K562 (cell line): ENCODE measurements around the gene TPMT. TPM values are rescaled to one million over a fixed set of nuclear protein-coding genes. Genes with fewer than 3 reads are reported as not detected.

ENCODE experiments used
- ATAC-seq: fragments of 200-7000 bp; cut with Tn5 transposase; 3 replicates; pipeline ENCODE4 v1.9.1; 2020; ENCODE audit warnings: moderate library complexity
- BruUV-seq: library from RNA; stranded (reverse); fragments of 400-500 nt; replicated peaks from 2 replicates; lab custom pipeline; 2021; lab: Mats Ljungman, UMichigan
- CTCF ChIA-PET: fragments of 300-600 bp; formaldehyde crosslinking; extraction: SDS; loops from one replicate; lab custom pipeline; 2021; ENCODE audit warnings: low intra/inter-chr PET ratio; lab: Yijun Ruan, JAX
- POLR2A ChIA-PET: fragments of 300-600, 350-650 bp; sonication (Branson Sonifier 250); formaldehyde crosslinking; extraction: SDS; loops from one replicate; lab custom pipeline; 2021; ENCODE audit warnings: antibody characterized with exemption, inconsistent platforms; lab: Yijun Ruan, JAX
- DNase-seq, 4 experiments: peaks; one replicate each; pipeline versions ENCODE4 v3.0.0 to v3.0.0-alpha.2; 2011 to 2018; ENCODE audit warnings: low spot score in 3 of 4, mixed read lengths in 3 of 4; ENCODE audit errors: extremely low read depth in 1 of 4
- FAIRE-seq: peaks from 2 replicates; lab custom pipeline; 2011; peaks lifted over from hg19 to GRCh38; lab: Jason Lieb, UNC
- H2AFZ ChIP-seq: 2 replicates; pipeline ENCODE4 v1.6.0; 2011; ENCODE audit warnings: low read depth, low read length, control low read depth, inconsistent platforms
- H3K27ac ChIP-seq: fragments of 200-600 bp; 3 replicates; pipeline ENCODE4 v1.8.0; 2011; ENCODE audit warnings: low read depth, mild to moderate bottlenecking, control low read depth, inconsistent platforms, low read length, moderate library complexity, mixed read lengths; ENCODE audit errors: extremely low read depth
- H3K27me3 ChIP-seq, 2 experiments: fragments of 300-600 bp in 1 of 2; 2 replicates in 1 of 2; 3 replicates in 1 of 2; pipeline versions ENCODE4 v1.6.0 to v1.8.0; 2011; ENCODE audit warnings: inconsistent platforms in 2 of 2, low read length in 2 of 2, mild to moderate bottlenecking in 1 of 2, mixed read lengths in 1 of 2, moderate library complexity in 1 of 2; ENCODE audit not compliant: control insufficient read depth in 2 of 2, insufficient read depth in 2 of 2
- H3K36me3 ChIP-seq: fragments of 300-600 bp; 3 replicates; pipeline ENCODE4 v1.8.0; 2011; ENCODE audit warnings: mild to moderate bottlenecking, low read length, inconsistent platforms; ENCODE audit not compliant: control insufficient read depth, insufficient read depth
- H3K4me1 ChIP-seq, 2 experiments: fragments of 200-600 bp in 1 of 2; replicated peaks in 1 of 2; 2 replicates in 1 of 2; 3 replicates in 1 of 2; pipeline versions ENCODE4 v1.5.1 to v1.8.0; 2011; ENCODE audit warnings: inconsistent platforms in 2 of 2, low read length in 2 of 2, mild to moderate bottlenecking in 1 of 2, mixed read lengths in 1 of 2, moderate library complexity in 1 of 2; ENCODE audit not compliant: control insufficient read depth in 2 of 2, insufficient read depth in 2 of 2
- H3K4me2 ChIP-seq: 2 replicates; pipeline ENCODE4 v1.6.1; 2011; ENCODE audit warnings: low read length, control low read depth, inconsistent platforms, mixed read lengths; ENCODE audit not compliant: insufficient read depth
- H3K4me3 ChIP-seq: fragments of 200-600 bp; sonication (generic), shearing (Covaris generic); 2 replicates; pipeline ENCODE4 v1.5.1; 2016; ENCODE audit warnings: control low read depth, inconsistent platforms
- H3K79me2 ChIP-seq: fragments of 200-600 bp; 3 replicates; pipeline ENCODE4 v1.8.0; 2011; ENCODE audit warnings: low read length, inconsistent platforms; ENCODE audit not compliant: control insufficient read depth, insufficient read depth
- H3K9ac ChIP-seq, 2 experiments: 2 replicates each; pipeline versions ENCODE4 v1.6.0 to v1.6.1; 2011; ENCODE audit warnings: low read depth in 2 of 2, low read length in 2 of 2, control low read depth in 1 of 2, inconsistent platforms in 1 of 2, mild to moderate bottlenecking in 1 of 2, mixed read lengths in 1 of 2; ENCODE audit not compliant: insufficient read depth in 1 of 2
- H3K9me1 ChIP-seq: one replicate; pipeline ENCODE4 v1.6.0; 2011; ENCODE audit warnings: inconsistent platforms, mild to moderate bottlenecking, low read length, moderate library complexity; ENCODE audit not compliant: control insufficient read depth, insufficient read depth
- H3K9me3 ChIP-seq: replicated peaks from 2 replicates; pipeline ENCODE4 v1.5.1; 2011; ENCODE audit warnings: low read depth, low read length, inconsistent platforms; ENCODE audit not compliant: control insufficient read depth, insufficient read depth
- H4K20me1 ChIP-seq: replicated peaks from 2 replicates; pipeline ENCODE4 v1.6.1; 2011; ENCODE audit warnings: low read length, inconsistent platforms, mixed read lengths; ENCODE audit not compliant: control insufficient read depth, insufficient read depth
- C11orf30 ChIP-seq: fragments of 450-650 bp; IDR thresholded peaks from 2 replicates; pipeline ENCODE4 v1.6.1; 2016; ENCODE audit warnings: low read depth, mild to moderate bottlenecking
- MAFF ChIP-seq: IDR thresholded peaks from 2 replicates; pipeline ENCODE4 v1.6.1; 2012; ENCODE audit warnings: low read length, improper control_type of control experiment
- MAFG ChIP-seq: fragments of 450-650 bp; conservative IDR thresholded peaks from 2 replicates; pipeline ENCODE4 v1.6.1; 2016; ENCODE audit warnings: missing genetic modification characterization, missing compliant biosample characterization
- MAFK ChIP-seq: IDR thresholded peaks from 2 replicates; pipeline ENCODE4 v1.6.1; 2011; ENCODE audit warnings: low read length, improper control_type of control experiment
- TEAD4 ChIP-seq, 2 experiments: sonication (generic) in 1 of 2; formaldehyde crosslinking in 1 of 2; IDR thresholded peaks; 2 replicates each; pipeline versions ENCODE4 v1.6.1 to v1.8.0; 2012 to 2022; ENCODE audit warnings: borderline replicate concordance in 1 of 2, inconsistent platforms in 1 of 2, low read length in 1 of 2, mild to moderate bottlenecking in 1 of 2, missing genetic modification reagents in 1 of 2
- ZNF316 ChIP-seq: fragments of 450-650 bp; IDR thresholded peaks from 2 replicates; pipeline ENCODE4 v1.6.1; 2016
- WGBS: fragments of 100-300 bp; shearing (Covaris generic); methylation state at CpG from one replicate; pipeline ENCODE4 v1.1.6; 2016; ENCODE audit warnings: low coverage, mixed read lengths; ENCODE audit not compliant: insufficient coverage; ENCODE audit errors: missing lambda C conversion rate; 5-methylcytosine and 5-hydroxymethylcytosine counted together
- in situ Hi-C: fragments of 300-500 bp; cut with MboI; formaldehyde crosslinking; loops from 4 replicates; pipeline ENCODE4 v1.15.0; 2018; ENCODE audit warnings: inconsistent platforms, mixed read lengths
- intact Hi-C: fragments of 100-400 bp; cut with micrococcal nuclease; formaldehyde crosslinking; loops from 2 replicates; pipeline ENCODE4 v1.14.2; 2022
- polyA plus RNA-seq, 8 experiments: library from polyadenylated mRNA; depleted of rRNA in 4 of 8; stranded (reverse) in 5 of 8; unstranded in 3 of 8; fragments of >200 nt; fragmentation: Nextera tagmentation in 2 of 8; fragmentation: Illumina TruSeq in 1 of 8; extraction: Ambion mirVana in 2 of 8; extraction: Trizol in 1 of 8; gene quantifications; 2 replicates each; pipeline versions ENCODE4 v1.2.1 to v1.2.3, GENCODE V29; 2011 to 2014; ENCODE audit warnings: inconsistent platforms in 1 of 8, missing spikeins in 1 of 8
- total RNA-seq, 7 experiments: library from RNA; depleted of rRNA in 6 of 7; stranded (reverse); fragments of >200 nt in 6 of 7; fragmentation: Illumina TruSeq in 2 of 7; extraction: Trizol in 2 of 7; gene quantifications; 2 replicates each; pipeline versions ENCODE4 v1.2.1 to v1.2.3, GENCODE V29; 2011 to 2021; ENCODE audit warnings: low replicate concordance in 1 of 7
- TF ChIP-seq, protein P1 (sequence below): fragments of 450-650 bp; IDR thresholded peaks from 2 replicates; pipeline ENCODE4 v1.6.1; 2017; ENCODE audit warnings: mild to moderate bottlenecking, moderate library complexity

The TPMT gene
- total and polyA plus RNA-seq, 9 of the 15 experiments (the other 6 are each of a cell fraction or from before 2014, with no cell fraction given) = 24.2 to 67.4 (median 46.5) TPM

DNA sequence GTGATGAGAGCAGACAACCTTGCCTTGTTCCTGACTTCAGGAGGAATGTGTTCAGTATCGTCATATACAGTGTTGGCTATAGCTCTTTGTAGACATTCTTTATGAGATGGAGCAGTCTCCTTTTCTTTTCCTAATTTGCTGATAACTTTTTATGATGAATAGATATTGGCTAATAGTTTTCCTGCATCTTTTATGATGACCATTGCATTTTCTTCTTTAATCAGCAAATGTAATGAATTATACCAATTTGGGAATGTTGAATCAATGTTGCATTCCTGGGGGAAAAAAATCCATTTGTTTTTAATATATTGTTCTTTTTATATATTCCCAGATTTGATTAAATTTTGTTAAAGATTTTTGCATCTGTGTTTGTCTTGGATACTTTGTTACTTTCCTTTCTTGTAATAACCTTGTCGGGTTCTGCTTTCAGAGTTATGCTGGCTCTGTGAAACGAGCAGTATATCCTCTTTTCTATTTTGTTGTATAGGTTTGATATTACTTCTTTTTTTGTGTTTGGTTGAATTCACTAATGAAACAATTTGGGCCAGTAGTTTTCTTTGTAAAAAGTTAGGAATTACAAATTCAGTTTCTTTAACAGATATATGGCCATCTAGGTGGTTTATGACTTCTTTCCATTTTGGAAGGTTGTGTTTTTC is 24.2 kb upstream of the TPMT start:
- ChIA-PET CTCF (no interaction called here), POLR2A (no interaction called here)
- no peak overlapping the region for H3K9ac ChIP-seq
- no peak overlapping the region for H3K27ac ChIP-seq
- in situ Hi-C loops = no loop called here
- H3K9me1 ChIP-seq = no peaks in the 10 kb centered on the region
- DNase-seq = no peak
- no peak overlapping the region for H3K4me2 ChIP-seq
- intact Hi-C loops = no loop called here
- ATAC-seq = no peak
- no peak for FAIRE-seq
- H3K4me1 ChIP-seq = peaks cover 0 to 2% of the 10 kb centered on the region in 2 experiments; a peak in 1 of 5 replicates
- no peaks in the 10 kb centered on the region for H3K9me3 ChIP-seq
- peaks cover 3% of the 10 kb centered on the region for H3K79me2 ChIP-seq
- BruUV-seq = no TSS peak
- no peak overlapping the region for H2AFZ ChIP-seq
- peaks cover 22% of the 10 kb centered on the region; the same call in 2 of the 3 replicates for H3K36me3 ChIP-seq
- H3K27me3 ChIP-seq = no peaks in the 10 kb centered on the region
- 78% methylated on average over 3 of the region's 3 CpGs for WGBS
- H4K20me1 ChIP-seq = no peaks in the 10 kb centered on the region
- H3K4me3 ChIP-seq = no peak overlapping the region
- TF ChIP-seq TEAD4 (IDR thresholded peaks at IDR 0.05; ENCODE audit: low read length) = no peak
- no peak for TF ChIP-seq TEAD4 (CRISPR knock-in tag; IDR thresholded peaks at IDR 0.05; ENCODE audit: borderline replicate concordance)
- peak; percentile 69 for TF ChIP-seq MAFK
- TF ChIP-seq MAFF = peak; percentile 72; the same call in 1 of the 2 replicates
- peak; percentile 70 for TF ChIP-seq C11orf30
- peak; percentile 87 for TF ChIP-seq ZNF316
- TF ChIP-seq, protein P1, sequence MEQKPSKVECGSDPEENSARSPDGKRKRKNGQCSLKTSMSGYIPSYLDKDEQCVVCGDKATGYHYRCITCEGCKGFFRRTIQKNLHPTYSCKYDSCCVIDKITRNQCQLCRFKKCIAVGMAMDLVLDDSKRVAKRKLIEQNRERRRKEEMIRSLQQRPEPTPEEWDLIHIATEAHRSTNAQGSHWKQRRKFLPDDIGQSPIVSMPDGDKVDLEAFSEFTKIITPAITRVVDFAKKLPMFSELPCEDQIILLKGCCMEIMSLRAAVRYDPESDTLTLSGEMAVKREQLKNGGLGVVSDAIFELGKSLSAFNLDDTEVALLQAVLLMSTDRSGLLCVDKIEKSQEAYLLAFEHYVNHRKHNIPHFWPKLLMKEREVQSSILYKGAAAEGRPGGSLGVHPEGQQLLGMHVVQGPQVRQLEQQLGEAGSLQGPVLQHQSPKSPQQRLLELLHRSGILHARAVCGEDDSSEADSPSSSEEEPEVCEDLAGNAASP = no peak
- peak; percentile 46; the same call in 1 of the 2 replicates for TF ChIP-seq MAFG (tag)
